Left lung (tissue), 10 donors: ENCODE measurements around the gene NLRC3. TPM values are rescaled to one million over a fixed set of nuclear protein-coding genes. Genes with fewer than 3 reads are reported as not detected.

Source experiments
- ATAC-seq: fragments of 200-7000 bp; cut with Tn5 transposase; one replicate; pipeline ENCODE4 v1.9.1; 2020; ENCODE audit warnings: moderate library complexity
- DNase-seq, 4 donors: peaks; one replicate each; pipeline ENCODE4 v3.0.0-alpha.2; 2013 to 2020
- H3K27ac ChIP-seq, 2 donors: fragments of 200-600 bp; sonication (generic) in 1 of 2; one replicate each; pipeline versions ENCODE4 v1.5.0 to v1.8.0; 2020 to 2021
- H3K27me3 ChIP-seq, 2 donors: fragments of 200-600 bp; sonication (generic) in 1 of 2; one replicate each; pipeline versions ENCODE4 v1.5.0 to v1.8.0; 2020 to 2021
- H3K36me3 ChIP-seq, 2 donors: fragments of 200-600 bp; sonication (generic) in 1 of 2; one replicate each; pipeline versions ENCODE4 v1.5.0 to v1.8.0; 2020 to 2021
- H3K4me1 ChIP-seq, 2 donors: fragments of 200-600 bp; one replicate each; pipeline ENCODE4 v1.8.0; 2021
- H3K4me3 ChIP-seq, 2 donors: fragments of 200-600 bp; sonication (generic) in 1 of 2; one replicate each; pipeline versions ENCODE4 v1.5.0 to v1.8.0; 2020 to 2021; ENCODE audit warnings: mild to moderate bottlenecking in 1 of 2
- H3K9me3 ChIP-seq, 2 donors: fragments of 200-600 bp; sonication (generic) in 1 of 2; one replicate each; pipeline versions ENCODE4 v1.5.0 to v1.8.0; 2020 to 2021
- CTCF ChIP-seq, 2 donors: fragments of 200-600 bp; sonication (generic) in 1 of 2; IDR thresholded peaks; one replicate each; pipeline versions ENCODE4 v1.5.0 to v1.8.0; 2021; ENCODE audit warnings: antibody characterized with exemption in 2 of 2
- intact Hi-C, 2 donors: fragments of 100-400 bp; cut with DNase I; formaldehyde crosslinking; loops; one replicate each; pipeline versions ENCODE4 v1.11.2 to v1.14.2; 2022
- polyA plus RNA-seq, 6 donors: library from polyadenylated mRNA; unstranded; fragments of 120-200 nt; gene quantifications; one replicate each; pipeline ENCODE4 v1.2.1, GENCODE V29; 2013; ENCODE audit not compliant: insufficient read length in 6 of 6
- total RNA-seq, 2 donors: library from RNA; stranded (reverse); fragmentation: NEBNext Ultra II Directional; extraction: Animal tissue kit (Norgen Biotek cat#: 25700); gene quantifications; one replicate each; pipeline ENCODE4 v1.2.1, GENCODE V29; 2021
- donor health status: DM: no; HTN: yes; CAD: no.
- donor health status: DM: no; HTN: no; CAD: no.

Gene NLRC3
- total and polyA plus RNA-seq, 8 donors: 1.9 to 4.5 (median 3.4) TPM

- intact Hi-C loops: no loop called here
- H3K4me1 ChIP-seq: no peaks in the 10 kb centered on the region
- ATAC-seq (no peak), DNase-seq (no peak)
- H3K4me3 ChIP-seq: no peak overlapping the region
- no peaks in the 10 kb centered on the region for H3K27me3 ChIP-seq
- no peaks in the 10 kb centered on the region for H3K9me3 ChIP-seq
- peaks cover 0 to 59% of the 10 kb centered on the region in 2 donors for H3K36me3 ChIP-seq
- no peak overlapping the region for H3K27ac ChIP-seq
- no peak for TF ChIP-seq CTCF (IDR thresholded peaks at IDR 0.05)
These were observed 43.1 kb downstream of the NLRC3 start for GRCh38 chr16:3534126-3534525.

GRCh38 chr16:3532741-3533140 lies 44.5 kb downstream of the NLRC3 start:
- no peak for ATAC-seq
- Histone ChIP-seq H3K27me3 (no peaks in the 10 kb centered on the region), H3K9me3 (no peaks in the 10 kb centered on the region), H3K4me3 (no peak overlapping the region), H3K4me1 (no peaks in the 10 kb centered on the region), H3K27ac (no peak overlapping the region), H3K36me3 (peaks cover 0 to 57% of the 10 kb centered on the region in 2 donors)
- intact Hi-C loops: no loop called here
- no peak for TF ChIP-seq CTCF (IDR thresholded peaks at IDR 0.05)
- no peak for DNase-seq

- DNase-seq (no peak), ATAC-seq (no peak)
- H3K36me3 ChIP-seq: peaks cover 0 to 51% of the 10 kb centered on the region in 2 donors
- no peaks in the 10 kb centered on the region for H3K4me1 ChIP-seq
- H3K27ac ChIP-seq: no peak overlapping the region
- no peak for TF ChIP-seq CTCF (IDR thresholded peaks at IDR 0.05)
- H3K9me3 ChIP-seq: no peaks in the 10 kb centered on the region
- H3K4me3 ChIP-seq: no peak overlapping the region
- H3K27me3 ChIP-seq: no peaks in the 10 kb centered on the region
- intact Hi-C loops: no loop called here
These were observed 46.8 kb downstream of the NLRC3 start for GRCh38 chr16:3530371-3530914.

- no peak for DNase-seq
- Histone ChIP-seq H3K36me3 (peaks cover 0 to 52% of the 10 kb centered on the region in 2 donors), H3K27ac (no peak overlapping the region), H3K4me3 (no peak overlapping the region), H3K9me3 (no peaks in the 10 kb centered on the region), H3K4me1 (no peaks in the 10 kb centered on the region), H3K27me3 (no peaks in the 10 kb centered on the region)
- no peak for TF ChIP-seq CTCF (IDR thresholded peaks at IDR 0.05)
- ATAC-seq: no peak
- intact Hi-C loops: no loop called here
These were observed 48.0 kb downstream of the NLRC3 start for GRCh38 chr16:3529175-3529574.

- no peak for DNase-seq
- no peaks in the 10 kb centered on the region for H3K27me3 ChIP-seq
- no peak for TF ChIP-seq CTCF (IDR thresholded peaks at IDR 0.05)
- no peak for ATAC-seq
- no peak overlapping the region for H3K4me3 ChIP-seq
- intact Hi-C loops: no loop called here
- no peaks in the 10 kb centered on the region for H3K9me3 ChIP-seq
- H3K4me1 ChIP-seq: no peaks in the 10 kb centered on the region
- H3K27ac ChIP-seq: no peak overlapping the region
- peaks cover 0 to 53% of the 10 kb centered on the region in 2 donors for H3K36me3 ChIP-seq
These were observed 48.8 kb downstream of the NLRC3 start for GRCh38 chr16:3528406-3528805.
